Endothelial cell of umbilical vein (primary cell): ENCODE data around the gene LRRK1. TPM values are rescaled to one million over a fixed set of nuclear protein-coding genes. Genes with fewer than 3 reads are reported as not detected.
A peak's percentile ranks its signal among the peaks of the same experiment; 100 is the strongest.

ENCODE experiments used
- BruUV-seq: library from RNA; stranded (reverse); fragments of 400-500 nt; replicated peaks from 2 replicates; lab custom pipeline; 2021; lab: Mats Ljungman, UMichigan
- CTCF ChIA-PET: fragments of 300-600, 350-600 bp; sonication (Branson Sonifier 250); formaldehyde crosslinking; loops from one replicate; lab custom pipeline; 2021; ENCODE audit warnings: antibody characterized with exemption, inconsistent platforms; lab: Charles Lee
- POLR2A ChIA-PET: fragments of 300-600, 350-600 bp; sonication (Branson Sonifier 250); formaldehyde crosslinking; loops from one replicate; lab custom pipeline; 2021; ENCODE audit warnings: antibody characterized with exemption, inconsistent platforms; lab: Charles Lee
- DNase-seq: peaks from one replicate; pipeline ENCODE4 v3.0.0-alpha.2; 2011; ENCODE audit warnings: low read depth, low spot score
- FAIRE-seq: peaks from 2 replicates; lab custom pipeline; 2011; peaks lifted over from hg19 to GRCh38; lab: Jason Lieb, UNC
- H2AFZ ChIP-seq: 2 replicates; pipeline ENCODE4 v1.6.0; 2012; ENCODE audit warnings: low read depth, low read length, control low read depth, inconsistent platforms
- H3K27ac ChIP-seq: 2 replicates; pipeline ENCODE4 v1.5.1; 2011; ENCODE audit warnings: low read depth, mild to moderate bottlenecking, control low read depth, low read length, moderate library complexity; ENCODE audit not compliant: insufficient read depth
- H3K27me3 ChIP-seq, 2 experiments: 2 replicates each; pipeline versions ENCODE4 v1.6.0 to v1.6.1; 2011; ENCODE audit warnings: low read length in 2 of 2, mixed read lengths in 1 of 2; ENCODE audit not compliant: control insufficient read depth in 2 of 2, insufficient read depth in 2 of 2
- H3K36me3 ChIP-seq, 2 experiments: 2 replicates in 1 of 2; 3 replicates in 1 of 2; pipeline ENCODE4 v1.5.1; 2011; ENCODE audit warnings: low read length in 2 of 2, mild to moderate bottlenecking in 1 of 2, moderate library complexity in 1 of 2; ENCODE audit not compliant: control insufficient read depth in 2 of 2, insufficient read depth in 2 of 2; ENCODE audit errors: extremely low read depth in 1 of 2
- H3K4me1 ChIP-seq: 3 replicates; pipeline ENCODE4 v1.5.1; 2011; ENCODE audit warnings: mild to moderate bottlenecking, low read length; ENCODE audit not compliant: control insufficient read depth, insufficient read depth; ENCODE audit errors: extremely low read depth
- H3K4me2 ChIP-seq: 2 replicates; pipeline ENCODE4 v1.6.1; 2011; ENCODE audit warnings: low read length, control low read depth, mixed read lengths; ENCODE audit not compliant: insufficient read depth
- H3K4me3 ChIP-seq, 3 experiments: fragments of 200-600 bp in 1 of 3; sonication (generic), shearing (Covaris generic) in 1 of 3; replicated peaks in 1 of 3; 2 replicates each; pipeline ENCODE4 v1.5.1; 2011 to 2016; ENCODE audit warnings: control low read depth in 3 of 3, low read length in 3 of 3, mild to moderate bottlenecking in 2 of 3, inconsistent platforms in 1 of 3, low read depth in 1 of 3, moderate library complexity in 1 of 3; ENCODE audit not compliant: insufficient read depth in 1 of 3
- H3K79me2 ChIP-seq: 2 replicates; pipeline ENCODE4 v1.6.0; 2012; ENCODE audit warnings: low read length, inconsistent platforms; ENCODE audit not compliant: control insufficient read depth, insufficient read depth
- H3K9ac ChIP-seq: replicated peaks from 2 replicates; pipeline ENCODE3; 2011; ENCODE audit warnings: low read length, control low read depth; ENCODE audit not compliant: insufficient read depth; ENCODE audit errors: extremely low read depth
- H3K9me1 ChIP-seq: replicated peaks from 3 replicates; pipeline ENCODE4 v1.6.0; 2011; ENCODE audit warnings: mild to moderate bottlenecking, low read length; ENCODE audit not compliant: control insufficient read depth, insufficient read depth; ENCODE audit errors: extremely low read depth
- H3K9me3 ChIP-seq: replicated peaks from 2 replicates; pipeline ENCODE4 v1.5.1; 2012; ENCODE audit warnings: low read length, inconsistent platforms; ENCODE audit not compliant: control insufficient read depth, insufficient read depth
- H4K20me1 ChIP-seq: replicated peaks from 2 replicates; pipeline ENCODE3; 2011; ENCODE audit warnings: mild to moderate bottlenecking, low read length; ENCODE audit not compliant: control insufficient read depth, insufficient read depth; ENCODE audit errors: extremely low read depth
- EZH2 ChIP-seq: IDR thresholded peaks from 2 replicates; pipeline ENCODE4 v1.6.1; 2012; ENCODE audit warnings: borderline replicate concordance, low read depth, mild to moderate bottlenecking, moderate library complexity, low read length, inconsistent platforms; ENCODE audit not compliant: severe bottlenecking
- FOS ChIP-seq: IDR thresholded peaks from 2 replicates; pipeline ENCODE4 v1.6.1; 2011; ENCODE audit warnings: mild to moderate bottlenecking, low read length, moderate library complexity, borderline replicate concordance; ENCODE audit not compliant: insufficient read depth
- JUN ChIP-seq: IDR thresholded peaks from 2 replicates; pipeline ENCODE4 v1.6.1; 2011; ENCODE audit warnings: borderline replicate concordance, low read depth; ENCODE audit not compliant: insufficient read length, insufficient read depth
- POLR2A ChIP-seq: IDR thresholded peaks from 2 replicates; pipeline ENCODE4 v1.6.1; 2012; ENCODE audit warnings: low read depth, mild to moderate bottlenecking, control low read depth, low read length
- POLR2AphosphoS5 ChIP-seq: IDR thresholded peaks from 2 replicates; pipeline ENCODE4 v1.6.1; 2012; ENCODE audit warnings: low read depth, mild to moderate bottlenecking, control low read depth, low read length, moderate library complexity; ENCODE audit not compliant: insufficient read depth
- dilution Hi-C: fragments of 300-500 bp; cut with MboI; formaldehyde crosslinking; loops from one replicate; pipeline ENCODE4 v1.15.0; 2019; ENCODE audit warnings: low sequenced_read_pairs; ENCODE audit not compliant: extremely low pct_ligation_motif_present
- intact Hi-C: fragments of 100-400 bp; cut with micrococcal nuclease; formaldehyde crosslinking; loops from one replicate; pipeline ENCODE4 v1.10.0; 2022
- polyA plus RNA-seq, 4 experiments: library from polyadenylated mRNA; depleted of rRNA in 3 of 4; stranded (reverse) in 3 of 4; unstranded in 1 of 4; fragments of >200 nt; gene quantifications; 2 replicates each; pipeline versions ENCODE4 v1.2.1 to v1.2.3, GENCODE V29; 2011 to 2012; ENCODE audit warnings: missing spikeins in 1 of 4
- total RNA-seq: library from RNA; stranded (reverse); gene quantifications from 2 replicates; pipeline ENCODE4 v1.2.3, GENCODE V29; 2021
- TF ChIP-seq, protein P1 (sequence below), 2 donors: IDR thresholded peaks; 1 replicate in 1 of 2; 2 replicates in 1 of 2; pipeline ENCODE4 v1.5.1; 2011; ENCODE audit warnings: low read length in 2 of 2, mild to moderate bottlenecking in 2 of 2, moderate library complexity in 2 of 2, control low read depth in 1 of 2, inconsistent platforms in 1 of 2, low read depth in 1 of 2; ENCODE audit not compliant: insufficient read depth in 1 of 2; ENCODE audit errors: extremely low read depth in 1 of 2

The LRRK1 gene
- total and polyA plus RNA-seq, 2 donors (not counting 3 experiments of a cell fraction or from before 2014, with no cell fraction given): 11.0 to 22.1 TPM

GRCh38 chr15:100879464-100880138, 39.6 kb upstream of the LRRK1 start, which contains the start of gene ALDH1A3:
TSS of gene ALDH1A3 (plus strand) at chr15:100879831. CDS start at chr15:100879908, 77 bp downstream.
- Histone ChIP-seq H3K27ac (no peak within 1 kb of the TSS), H3K4me2 (peak within 1 kb of the TSS; percentile 55), H2AFZ (peak within 1 kb of the TSS; percentile 79), H3K4me3 (peak within 1 kb of the TSS; percentile 33 to 45 (median 44)), H3K27me3 (peaks cover 14 to 20% of the 10 kb centered on the region in 2 experiments), H4K20me1 (no peaks in the 10 kb centered on the region), H3K4me1 (peaks cover 3% of the 10 kb centered on the region), H3K9me3 (no peaks in the 10 kb centered on the region), H3K36me3 (no peaks in the 10 kb centered on the region), H3K79me2 (no peaks in the 10 kb centered on the region), H3K9ac (no peak within 1 kb of the TSS), H3K9me1 (no peaks in the 10 kb centered on the region)
- BruUV-seq: no TSS peak
- no peak for TF ChIP-seq JUN
- TF ChIP-seq EZH2: peak; percentile 77
- peak; percentile 17 for TF ChIP-seq POLR2AphosphoS5
- ChIA-PET CTCF (interaction anchor here (1.1 to 7.4 kb wide), 3 partner anchors 9 to 128 kb away, joined by 3 to 34 read pairs (median 15); partner anchors contain the start of gene LRRK1), POLR2A (no interaction called here)
- dilution Hi-C loops: no loop called here
- intact Hi-C loops: loop anchor here (1.0 to 10.0 kb wide), 2 partner anchors 23 to 525 kb away; no protein-coding TSS in a partner anchor
- no peak for FAIRE-seq
- no peak for DNase-seq

GRCh38 chr15:100880139-100880896, 38.8 kb upstream of the LRRK1 start:
- no peak overlapping the region for H3K9ac ChIP-seq
- dilution Hi-C loops (no loop called here), intact Hi-C loops (loop anchor here (1.0 kb wide), 1 partner anchor 22 kb away; no protein-coding TSS in a partner anchor)
- H3K9me3 ChIP-seq: no peaks in the 10 kb centered on the region
- TF ChIP-seq EZH2 (peak; percentile 87), FOS (no peak), POLR2A (no peak)
- TF ChIP-seq, protein P1, sequence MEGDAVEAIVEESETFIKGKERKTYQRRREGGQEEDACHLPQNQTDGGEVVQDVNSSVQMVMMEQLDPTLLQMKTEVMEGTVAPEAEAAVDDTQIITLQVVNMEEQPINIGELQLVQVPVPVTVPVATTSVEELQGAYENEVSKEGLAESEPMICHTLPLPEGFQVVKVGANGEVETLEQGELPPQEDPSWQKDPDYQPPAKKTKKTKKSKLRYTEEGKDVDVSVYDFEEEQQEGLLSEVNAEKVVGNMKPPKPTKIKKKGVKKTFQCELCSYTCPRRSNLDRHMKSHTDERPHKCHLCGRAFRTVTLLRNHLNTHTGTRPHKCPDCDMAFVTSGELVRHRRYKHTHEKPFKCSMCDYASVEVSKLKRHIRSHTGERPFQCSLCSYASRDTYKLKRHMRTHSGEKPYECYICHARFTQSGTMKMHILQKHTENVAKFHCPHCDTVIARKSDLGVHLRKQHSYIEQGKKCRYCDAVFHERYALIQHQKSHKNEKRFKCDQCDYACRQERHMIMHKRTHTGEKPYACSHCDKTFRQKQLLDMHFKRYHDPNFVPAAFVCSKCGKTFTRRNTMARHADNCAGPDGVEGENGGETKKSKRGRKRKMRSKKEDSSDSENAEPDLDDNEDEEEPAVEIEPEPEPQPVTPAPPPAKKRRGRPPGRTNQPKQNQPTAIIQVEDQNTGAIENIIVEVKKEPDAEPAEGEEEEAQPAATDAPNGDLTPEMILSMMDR (IDR thresholded peaks at IDR 0.05; ENCODE audit: extremely low read depth in 1 of 2, insufficient read depth in 1 of 2, low read depth in 1 of 2, low read length in 2 of 2): no peak
- no peaks in the 10 kb centered on the region for H3K9me1 ChIP-seq
- H3K27ac ChIP-seq: no peak overlapping the region
- peaks cover 14 to 17% of the 10 kb centered on the region in 2 experiments for H3K27me3 ChIP-seq
- BruUV-seq: no TSS peak
- no peaks in the 10 kb centered on the region for H3K79me2 ChIP-seq
- ChIA-PET CTCF (interaction anchor here (1.1 to 7.4 kb wide), 4 partner anchors 7 to 128 kb away, joined by 3 to 34 read pairs (median 14); partner anchors contain the start of gene LRRK1), POLR2A (no interaction called here)
- FAIRE-seq: no peak
- peaks cover 3% of the 10 kb centered on the region for H3K4me1 ChIP-seq
- peak overlapping the region; percentile 33 to 45 (median 44) for H3K4me3 ChIP-seq
- no peaks in the 10 kb centered on the region for H4K20me1 ChIP-seq
- H3K36me3 ChIP-seq: no peaks in the 10 kb centered on the region
- H2AFZ ChIP-seq: peak overlapping the region; percentile 79
- no peak for DNase-seq
- peak overlapping the region; percentile 55 for H3K4me2 ChIP-seq
